GM20000 (cell line): ENCODE results near the gene WDHD1.

Experiments
- DNase-seq: peaks from one replicate; pipeline ENCODE4 v3.0.0; 2012; ENCODE audit warnings: low spot score
- TF ChIP-seq, protein P1 (sequence below): IDR thresholded peaks from 2 replicates; pipeline ENCODE4 v1.5.1; 2012; ENCODE audit warnings: mild to moderate bottlenecking, control low read depth; ENCODE audit errors: extremely low read depth, missing control alignments

The WDHD1 gene

DNA sequence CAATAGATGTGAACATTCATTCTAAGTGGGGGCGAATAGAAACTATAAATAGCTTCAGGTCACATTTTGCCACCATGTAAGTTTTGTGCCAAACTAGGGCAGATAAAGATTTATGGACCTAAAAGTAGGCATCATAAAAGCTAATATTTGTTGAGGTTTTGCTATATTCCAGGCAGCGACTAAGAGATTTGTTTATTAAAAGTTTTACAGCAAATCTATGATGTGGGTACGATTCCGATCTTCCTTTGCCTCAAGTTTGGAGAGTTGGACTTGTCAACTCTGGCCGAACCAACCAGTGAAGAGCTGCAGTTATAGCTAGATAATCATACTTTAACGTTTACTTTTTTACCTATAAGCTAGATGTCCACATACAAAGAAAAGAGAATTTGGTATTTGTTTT lies 26.1 kb upstream of the WDHD1 start:
- no peak for DNase-seq

DNA sequence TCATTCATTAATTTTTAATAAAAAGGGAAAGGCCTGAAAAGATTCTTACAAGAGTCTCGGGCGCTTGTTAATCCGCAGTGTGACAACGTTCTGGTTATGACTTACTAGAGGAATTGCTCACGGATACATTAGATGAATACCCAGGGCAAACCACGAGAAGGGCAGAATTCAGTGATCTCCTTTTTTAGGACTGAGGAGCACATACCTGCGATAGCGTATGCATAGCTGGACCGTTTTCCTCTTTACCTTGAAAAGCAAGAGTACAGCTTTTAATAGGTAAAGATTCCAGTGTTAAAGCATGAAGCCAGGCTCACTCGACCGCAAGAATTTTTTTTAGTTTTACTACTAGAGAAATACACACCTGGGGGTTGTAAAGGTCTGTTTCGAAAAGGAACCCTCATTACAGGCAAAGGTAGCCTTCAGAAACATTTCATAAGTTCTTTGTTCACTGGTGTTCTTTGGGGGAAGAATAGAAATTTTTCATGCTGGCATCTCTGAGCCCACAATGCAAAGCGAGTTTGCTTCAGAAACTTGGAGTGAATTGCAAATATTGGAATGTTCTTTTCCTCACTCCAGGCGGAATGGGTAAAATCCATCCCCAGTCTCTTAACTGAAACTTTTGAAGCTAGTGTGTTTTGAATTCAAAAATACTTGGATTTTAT lies 25.5 kb upstream of the WDHD1 start:
- peak; percentile 38 for DNase-seq
- TF ChIP-seq, protein P1, sequence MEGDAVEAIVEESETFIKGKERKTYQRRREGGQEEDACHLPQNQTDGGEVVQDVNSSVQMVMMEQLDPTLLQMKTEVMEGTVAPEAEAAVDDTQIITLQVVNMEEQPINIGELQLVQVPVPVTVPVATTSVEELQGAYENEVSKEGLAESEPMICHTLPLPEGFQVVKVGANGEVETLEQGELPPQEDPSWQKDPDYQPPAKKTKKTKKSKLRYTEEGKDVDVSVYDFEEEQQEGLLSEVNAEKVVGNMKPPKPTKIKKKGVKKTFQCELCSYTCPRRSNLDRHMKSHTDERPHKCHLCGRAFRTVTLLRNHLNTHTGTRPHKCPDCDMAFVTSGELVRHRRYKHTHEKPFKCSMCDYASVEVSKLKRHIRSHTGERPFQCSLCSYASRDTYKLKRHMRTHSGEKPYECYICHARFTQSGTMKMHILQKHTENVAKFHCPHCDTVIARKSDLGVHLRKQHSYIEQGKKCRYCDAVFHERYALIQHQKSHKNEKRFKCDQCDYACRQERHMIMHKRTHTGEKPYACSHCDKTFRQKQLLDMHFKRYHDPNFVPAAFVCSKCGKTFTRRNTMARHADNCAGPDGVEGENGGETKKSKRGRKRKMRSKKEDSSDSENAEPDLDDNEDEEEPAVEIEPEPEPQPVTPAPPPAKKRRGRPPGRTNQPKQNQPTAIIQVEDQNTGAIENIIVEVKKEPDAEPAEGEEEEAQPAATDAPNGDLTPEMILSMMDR: no peak

More for the DNA sequence above, 26.1 kb upstream of the WDHD1 start:
- TF ChIP-seq, protein P1: no peak

DNA sequence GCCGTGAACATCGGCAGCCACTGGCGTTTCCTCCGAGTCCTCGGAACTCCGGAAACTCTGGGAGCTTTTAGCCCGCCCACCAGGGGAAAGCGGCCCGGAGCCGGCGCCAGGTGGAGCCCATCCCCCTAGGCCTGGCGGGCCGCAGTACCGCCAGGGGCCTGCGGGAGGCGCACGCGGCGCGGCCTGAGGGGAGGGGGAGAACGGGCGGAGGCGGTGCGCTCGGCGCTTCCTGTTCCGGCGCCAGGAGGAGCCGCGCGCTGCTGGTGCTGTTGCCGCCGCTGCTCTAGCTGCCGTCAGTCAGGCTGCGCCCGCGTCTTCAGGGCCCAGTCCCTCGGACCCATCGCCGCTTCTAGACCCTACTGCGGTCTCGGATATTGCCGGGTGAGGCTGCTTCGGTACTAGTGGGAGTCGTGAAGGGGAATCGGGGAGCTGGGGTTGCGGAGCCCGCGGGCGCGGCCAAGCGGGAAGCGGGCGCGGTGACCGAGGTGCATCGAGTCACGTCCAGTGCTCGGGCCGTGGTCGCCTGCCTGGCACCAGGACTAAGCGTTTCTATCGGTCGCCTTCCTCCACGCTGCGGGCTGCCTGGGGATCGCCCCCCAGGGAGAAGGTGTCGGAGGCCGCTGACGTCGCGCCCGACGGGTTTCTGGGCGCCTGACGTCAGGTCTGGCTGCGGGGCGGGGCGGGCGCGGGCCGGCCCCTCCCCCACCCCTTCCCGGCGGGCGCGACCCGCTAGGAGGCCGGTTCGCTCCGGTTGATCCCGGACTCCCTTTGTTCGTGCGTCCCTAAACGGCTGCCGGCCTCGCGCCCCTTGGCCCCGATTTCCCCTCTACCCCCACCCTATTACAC lies 24.7 kb upstream of the WDHD1 start, which contains the start of gene MAPK1IP1L:
TSS of gene MAPK1IP1L (plus strand) at position 225 of the 846 bp plus-strand sequence. CDS start 10,037 bp downstream, outside the sequence.
- DNase-seq: peak; percentile 97
- TF ChIP-seq, protein P1: peak; percentile 96

DNA sequence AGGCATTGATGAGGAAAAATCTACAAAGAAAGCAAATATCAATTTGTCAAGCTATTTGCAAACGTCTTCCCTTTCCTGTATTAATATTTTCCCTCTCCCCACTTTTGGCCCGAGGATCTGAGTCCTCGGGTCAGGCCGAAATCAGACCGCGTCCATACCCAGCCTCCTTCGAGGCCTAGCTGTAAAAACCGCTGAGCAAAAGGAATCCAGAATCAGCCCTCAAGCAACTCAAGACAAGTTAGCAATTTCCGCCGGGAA lies 24.2 kb upstream of the WDHD1 start:
- TF ChIP-seq, protein P1: no peak

DNA sequence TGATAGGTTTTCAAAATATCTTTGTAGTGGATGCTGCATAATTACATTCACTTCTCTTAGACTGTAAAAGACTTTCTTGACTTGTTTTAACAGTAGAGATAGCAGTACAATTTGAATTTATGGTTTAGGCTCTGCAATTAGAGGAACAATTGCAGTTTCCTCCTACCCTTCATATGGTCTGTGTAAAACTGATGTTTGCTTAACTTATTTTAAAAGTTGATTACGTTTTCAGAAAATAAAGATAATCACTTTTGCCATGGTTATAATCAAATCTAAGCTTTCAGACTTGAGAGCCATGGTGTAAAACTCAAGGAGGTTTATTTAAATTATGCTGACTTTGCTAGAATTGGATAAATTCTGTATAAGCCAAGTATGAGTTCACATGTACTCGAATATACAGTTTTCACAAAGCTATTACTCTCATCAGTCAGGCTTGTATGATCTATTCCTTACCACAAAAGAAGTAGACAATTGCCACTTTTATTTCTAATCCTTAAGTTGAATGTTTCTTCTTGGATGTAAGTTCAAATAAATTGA lies 22.1 kb upstream of the WDHD1 start:
- TF ChIP-seq, protein P1: no peak
- DNase-seq: no peak

More for the DNA sequence above, 24.2 kb upstream of the WDHD1 start:
- DNase-seq: no peak

DNA sequence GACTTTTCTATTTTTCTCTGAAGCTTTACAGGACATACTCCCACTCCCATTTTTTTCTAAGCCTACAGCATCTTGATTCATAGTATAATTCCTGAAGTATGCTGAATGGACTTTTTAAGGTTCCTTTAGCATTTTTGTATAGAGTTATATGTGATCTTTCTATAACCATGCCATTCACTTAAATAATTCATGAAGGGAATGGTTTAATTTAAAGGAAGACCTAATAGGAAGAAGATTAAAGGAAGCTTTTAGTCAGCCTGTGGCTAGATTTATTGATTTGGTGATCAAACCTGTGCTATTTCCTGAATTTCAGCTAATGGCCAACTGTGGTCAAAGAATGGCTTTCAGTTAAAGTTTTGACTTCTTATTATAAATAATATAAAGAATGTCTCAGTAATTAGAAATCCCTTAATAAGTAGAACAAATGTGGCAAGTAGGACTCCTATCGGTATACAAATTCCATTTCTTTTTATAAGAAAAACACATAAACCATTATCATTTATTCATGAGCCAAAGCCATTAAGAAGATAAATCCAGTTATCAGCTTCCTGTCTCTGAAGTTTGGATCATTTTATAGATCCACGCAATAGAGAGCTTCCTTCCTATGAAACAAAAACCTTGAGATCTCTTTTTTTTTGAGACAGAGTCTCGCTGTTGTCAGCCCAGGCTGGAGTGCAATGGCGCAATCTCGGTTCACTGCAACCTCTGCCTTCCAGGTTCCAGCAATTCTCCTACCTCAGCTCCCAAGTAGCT lies 20.6 kb upstream of the WDHD1 start:
- DNase-seq: no peak
- TF ChIP-seq, protein P1: no peak
